ENCODE measurements around the gene TPSG1.

Gene TPSG1

GRCh38 chr16:1261131-1261892, 36.2 kb upstream of the TPSG1 start:
- no peak overlapping the region for H3K4me3 ChIP-seq (ENCODE audit: control insufficient read depth, low read depth, low read length)
- TF ChIP-seq, protein P1, sequence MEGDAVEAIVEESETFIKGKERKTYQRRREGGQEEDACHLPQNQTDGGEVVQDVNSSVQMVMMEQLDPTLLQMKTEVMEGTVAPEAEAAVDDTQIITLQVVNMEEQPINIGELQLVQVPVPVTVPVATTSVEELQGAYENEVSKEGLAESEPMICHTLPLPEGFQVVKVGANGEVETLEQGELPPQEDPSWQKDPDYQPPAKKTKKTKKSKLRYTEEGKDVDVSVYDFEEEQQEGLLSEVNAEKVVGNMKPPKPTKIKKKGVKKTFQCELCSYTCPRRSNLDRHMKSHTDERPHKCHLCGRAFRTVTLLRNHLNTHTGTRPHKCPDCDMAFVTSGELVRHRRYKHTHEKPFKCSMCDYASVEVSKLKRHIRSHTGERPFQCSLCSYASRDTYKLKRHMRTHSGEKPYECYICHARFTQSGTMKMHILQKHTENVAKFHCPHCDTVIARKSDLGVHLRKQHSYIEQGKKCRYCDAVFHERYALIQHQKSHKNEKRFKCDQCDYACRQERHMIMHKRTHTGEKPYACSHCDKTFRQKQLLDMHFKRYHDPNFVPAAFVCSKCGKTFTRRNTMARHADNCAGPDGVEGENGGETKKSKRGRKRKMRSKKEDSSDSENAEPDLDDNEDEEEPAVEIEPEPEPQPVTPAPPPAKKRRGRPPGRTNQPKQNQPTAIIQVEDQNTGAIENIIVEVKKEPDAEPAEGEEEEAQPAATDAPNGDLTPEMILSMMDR (IDR thresholded peaks at IDR 0.05; ENCODE audit: control insufficient read depth, insufficient read depth, low read depth, low read length, missing control alignments) = no peak

DNA sequence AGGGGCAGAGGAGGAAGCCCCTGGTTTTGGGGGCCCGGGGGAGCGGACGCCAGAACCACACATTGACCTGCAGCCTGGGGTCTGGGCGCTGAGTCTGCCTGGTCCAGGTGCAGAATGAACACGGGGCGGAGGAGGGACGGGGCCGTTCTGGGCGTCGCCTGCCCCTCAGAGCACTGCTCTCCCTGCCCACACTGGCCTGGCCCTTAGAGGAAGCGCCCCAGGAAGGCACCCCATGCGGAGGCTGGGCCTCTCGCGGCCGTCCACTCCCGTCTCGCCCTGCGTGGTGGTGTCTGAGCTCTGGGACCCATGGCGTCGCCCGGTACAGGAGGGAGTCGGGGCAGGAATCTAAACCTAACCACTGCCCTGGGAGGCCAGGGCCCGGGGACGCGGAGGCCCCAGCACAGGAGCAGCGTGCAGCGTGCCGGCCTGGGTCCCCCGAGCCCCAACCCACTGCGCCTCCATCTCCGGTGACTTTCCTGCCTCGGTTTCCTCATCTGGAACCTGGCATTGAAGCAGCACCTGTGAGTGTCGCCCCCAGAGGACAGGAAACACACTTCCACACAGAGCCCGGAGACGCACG, 35.1 kb upstream of the TPSG1 start:
- TF ChIP-seq, protein P1 (IDR thresholded peaks at IDR 0.05; ENCODE audit: control insufficient read depth, insufficient read depth, low read depth, low read length, missing control alignments) = no peak
- DNase-seq (ENCODE audit: low read depth) = no peak
- H3K4me3 ChIP-seq (ENCODE audit: control insufficient read depth, low read depth, low read length) = no peak overlapping the region

More at GRCh38 chr16:1261131-1261892, 36.2 kb upstream of the TPSG1 start:
- no peak for DNase-seq (ENCODE audit: low read depth)

- TF ChIP-seq, protein P1 (IDR thresholded peaks at IDR 0.05; ENCODE audit: control insufficient read depth, insufficient read depth, low read depth, low read length, missing control alignments) = no peak
- no peak for DNase-seq (ENCODE audit: low read depth)
Observed at GRCh38 chr16:1259760-1260068, 34.6 kb upstream of the TPSG1 start.

DNA sequence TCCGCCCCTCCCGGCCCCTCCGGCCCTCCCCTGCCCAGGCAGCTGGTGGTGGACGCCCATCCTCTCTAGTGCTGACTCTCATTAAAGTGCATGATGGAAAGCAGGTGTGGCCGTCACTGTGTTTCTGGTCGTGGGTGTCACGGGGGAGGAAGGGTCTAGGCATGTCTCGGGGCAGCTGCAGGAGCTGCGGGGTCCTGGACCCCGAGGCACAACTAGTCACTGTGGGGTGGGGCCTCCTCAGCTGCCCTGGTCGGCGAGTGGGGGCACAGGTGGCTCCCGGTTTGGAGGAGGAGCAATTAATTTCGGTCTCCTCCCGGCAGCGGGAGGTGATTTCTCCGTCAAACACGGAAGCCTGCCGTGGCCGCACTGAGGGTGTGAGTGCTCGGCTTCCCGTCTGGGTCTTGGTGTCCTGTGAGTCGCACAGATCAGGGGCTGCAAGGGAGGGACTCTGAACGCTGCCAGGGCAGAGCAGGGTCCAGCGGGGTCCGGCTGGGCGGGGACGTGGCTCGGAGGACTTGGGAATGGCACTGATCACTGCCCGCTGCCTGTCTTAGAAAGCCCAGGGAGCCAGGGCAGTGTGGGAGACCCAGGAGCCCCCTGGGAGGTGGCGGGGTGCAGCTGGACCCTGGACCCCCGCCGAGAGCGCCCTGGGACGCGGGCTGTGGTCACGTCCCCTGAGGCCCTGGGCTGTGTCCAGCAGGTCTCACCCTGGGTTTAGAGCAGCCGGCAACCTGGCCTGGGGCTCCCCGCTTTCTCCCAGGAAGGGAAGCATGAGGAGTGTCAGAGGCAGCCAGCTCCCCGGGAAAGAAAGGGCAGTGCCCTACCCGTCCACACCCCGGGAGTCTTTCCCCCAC, 34.1 kb upstream of the TPSG1 start:
- no peak for DNase-seq (ENCODE audit: low read depth)
- TF ChIP-seq, protein P1 (IDR thresholded peaks at IDR 0.05; ENCODE audit: control insufficient read depth, insufficient read depth, low read depth, low read length, missing control alignments) = no peak
- no peak overlapping the region for H3K4me3 ChIP-seq (ENCODE audit: control insufficient read depth, low read depth, low read length)

More at GRCh38 chr16:1259760-1260068, 34.6 kb upstream of the TPSG1 start:
- no peak overlapping the region for H3K4me3 ChIP-seq (ENCODE audit: control insufficient read depth, low read depth, low read length)

DNA sequence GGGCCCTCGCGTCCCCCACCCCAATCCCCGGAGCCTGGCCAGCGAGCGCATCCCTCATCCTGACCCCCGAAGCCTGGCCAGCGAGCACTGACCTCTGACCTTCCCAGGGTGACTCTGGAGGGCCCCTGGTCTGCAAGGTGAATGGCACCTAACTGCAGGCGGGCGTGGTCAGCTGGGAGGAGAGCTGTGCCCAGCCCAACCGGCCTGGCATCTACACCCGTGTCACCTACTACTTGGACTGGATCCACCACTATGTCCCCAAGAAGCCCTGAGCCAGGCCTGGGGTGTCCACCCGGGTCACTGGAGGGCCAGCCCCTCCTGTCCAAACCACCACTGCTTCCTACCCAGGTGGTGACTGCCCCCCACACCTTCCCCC, 33.1 kb upstream of the TPSG1 start:
- no peak for DNase-seq (ENCODE audit: low read depth)
- H3K4me3 ChIP-seq (ENCODE audit: control insufficient read depth, low read depth, low read length) = no peak overlapping the region
- TF ChIP-seq, protein P1 (IDR thresholded peaks at IDR 0.05; ENCODE audit: control insufficient read depth, insufficient read depth, low read depth, low read length, missing control alignments) = no peak

DNA sequence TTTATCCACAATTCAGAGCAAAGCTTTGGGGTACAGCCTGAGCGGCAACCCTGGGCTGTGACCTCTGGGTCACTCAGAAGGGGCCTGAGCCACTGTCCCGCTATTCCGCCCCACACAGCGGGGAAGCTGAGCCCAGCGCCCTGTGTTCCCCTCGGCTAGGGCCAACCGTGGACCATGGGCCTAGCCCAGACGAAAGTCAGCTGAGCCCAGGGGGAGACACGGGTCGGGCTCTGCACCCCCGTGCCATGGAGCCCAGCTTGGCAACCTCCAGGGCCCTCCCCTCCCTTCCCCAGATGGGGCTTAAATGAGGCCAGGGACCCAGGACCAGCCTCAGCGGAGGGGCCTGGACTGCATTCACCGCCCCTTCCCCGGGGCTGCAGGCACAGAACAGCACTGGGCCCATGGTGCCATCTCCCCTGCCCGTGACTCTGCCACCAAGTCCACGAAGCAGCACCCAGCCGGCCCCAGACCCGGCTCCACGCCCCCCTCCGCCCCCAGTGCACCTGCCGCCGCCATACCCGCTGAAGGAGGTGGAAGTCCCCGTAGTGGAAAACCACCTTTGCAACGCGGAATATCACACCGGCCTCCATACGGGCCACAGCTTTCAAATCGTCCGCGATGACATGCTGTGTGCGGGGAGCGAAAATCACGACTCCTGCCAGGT, 32.6 kb upstream of the TPSG1 start:
- no peak for DNase-seq (ENCODE audit: low read depth)
- TF ChIP-seq, protein P1 (IDR thresholded peaks at IDR 0.05; ENCODE audit: control insufficient read depth, insufficient read depth, low read depth, low read length, missing control alignments) = no peak
- H3K4me3 ChIP-seq (ENCODE audit: control insufficient read depth, low read depth, low read length) = no peak overlapping the region

All from AG09309 (cell line).